HUES48 (cell line): Measurements from ENCODE around the gene NIM1K.
"Not testable (repeated sequence)": the region's sequence is repeated elsewhere in the genome, so short reads cannot be mapped to it uniquely, and the experiment has no call there.

Experiments
- H3K27ac ChIP-seq: one replicate; pipeline ENCODE4 v1.7.0; 2013; ENCODE audit warnings: low read depth, low read length, inconsistent platforms
- H3K27me3 ChIP-seq: 2 replicates; pipeline ENCODE4 v1.6.1; 2013; ENCODE audit warnings: mild to moderate bottlenecking, low read length; ENCODE audit not compliant: control insufficient read depth, insufficient read depth
- H3K36me3 ChIP-seq: 2 replicates; pipeline ENCODE4 v1.6.1; 2013; ENCODE audit warnings: low read length; ENCODE audit not compliant: control insufficient read depth, insufficient read depth
- H3K4me1 ChIP-seq: 2 replicates; pipeline ENCODE4 v1.6.1; 2013; ENCODE audit warnings: mild to moderate bottlenecking, low read length; ENCODE audit not compliant: control insufficient read depth, insufficient read depth
- H3K4me3 ChIP-seq: 2 replicates; pipeline ENCODE4 v1.5.1; 2013; ENCODE audit warnings: mild to moderate bottlenecking, low read depth, low read length
- H3K9ac ChIP-seq: 2 replicates; pipeline ENCODE4 v1.6.1; 2013; ENCODE audit warnings: mild to moderate bottlenecking, low read depth, low read length, moderate library complexity
- H3K9me3 ChIP-seq: 2 replicates; pipeline ENCODE4 v1.6.1; 2013; ENCODE audit warnings: low read length; ENCODE audit not compliant: control insufficient read depth, insufficient read depth

The NIM1K gene

DNA sequence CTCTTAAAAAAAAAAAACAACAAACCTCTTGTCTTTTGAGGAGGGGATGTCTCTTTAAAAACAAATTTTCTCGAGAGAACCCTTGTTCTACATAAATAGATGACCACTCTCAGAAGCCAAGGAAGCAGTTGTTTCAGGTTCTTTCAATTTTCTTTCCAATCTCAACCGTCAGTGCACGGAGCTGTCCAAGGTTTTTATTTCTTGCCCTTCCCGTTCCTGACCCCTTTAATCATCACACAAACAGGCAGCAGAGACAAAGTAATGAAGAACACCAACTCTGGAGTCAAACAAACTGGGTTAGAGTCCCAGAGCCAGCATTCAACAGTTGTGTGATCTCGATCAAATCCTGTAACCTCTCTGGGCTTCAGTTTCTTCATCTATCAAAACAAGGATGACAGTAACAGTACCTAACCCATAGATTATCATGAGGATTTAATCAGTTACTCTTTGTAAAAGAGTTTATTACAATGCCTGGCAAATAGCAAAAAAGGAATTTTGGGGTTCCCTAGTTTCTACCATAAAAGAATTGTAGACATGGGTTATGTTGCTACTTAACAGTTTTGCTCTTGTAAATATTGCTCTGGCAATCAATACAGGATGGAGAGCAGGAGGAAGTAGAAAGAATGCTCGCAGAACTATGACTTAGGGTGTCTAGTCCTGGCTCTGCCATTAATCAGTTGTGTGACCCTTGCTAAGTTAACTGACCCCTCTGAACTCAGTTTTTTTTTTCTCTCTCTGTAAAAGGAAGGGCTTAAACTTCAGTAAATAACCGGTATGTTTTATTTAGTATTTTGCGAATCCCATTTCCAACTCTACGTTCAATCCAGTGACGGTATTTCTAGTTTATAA, 1.0 kb upstream of the NIM1K start:
- no peak overlapping the region for H3K9ac ChIP-seq
- H3K4me3 ChIP-seq, result peak overlapping the region; percentile 59
- no peaks in the 10 kb centered on the region for H3K36me3 ChIP-seq
- peaks cover 16% of the 10 kb centered on the region for H3K4me1 ChIP-seq
- peaks cover 50% of the 10 kb centered on the region for H3K27me3 ChIP-seq
- H3K27ac ChIP-seq, result no peak overlapping the region
- no peaks in the 10 kb centered on the region for H3K9me3 ChIP-seq

DNA sequence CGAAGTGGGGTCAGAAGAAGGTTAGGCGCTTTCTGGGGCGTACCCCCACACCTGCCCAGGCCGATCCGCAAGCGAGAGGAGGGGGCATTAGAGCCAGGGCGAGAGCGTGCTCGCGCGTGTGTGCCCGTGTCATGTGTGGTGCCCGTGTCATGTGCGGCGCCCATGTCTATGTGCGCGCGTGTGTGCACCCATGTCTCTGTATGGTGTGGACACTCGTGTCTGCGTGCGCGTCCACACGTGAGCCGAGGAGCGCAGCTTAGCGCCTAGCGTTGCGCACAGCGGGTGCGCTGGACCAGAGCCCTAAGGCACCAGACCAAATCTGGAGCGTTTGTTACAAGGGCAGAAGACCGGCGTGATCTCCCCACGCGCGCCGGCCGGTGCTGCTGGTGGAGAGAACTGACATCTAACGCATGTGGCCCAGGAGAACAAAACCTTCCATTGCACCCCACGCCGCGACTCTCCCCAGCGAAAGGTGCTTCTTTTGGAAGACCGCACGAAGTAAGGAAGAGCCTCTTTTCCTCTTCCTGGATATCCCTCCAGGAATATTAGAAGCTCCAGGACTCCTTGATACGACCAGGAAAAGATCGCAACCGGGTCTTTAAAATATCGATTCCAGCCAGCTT, 644 bp downstream of the NIM1K start:
- no peak overlapping the region for H3K9ac ChIP-seq

DNA sequence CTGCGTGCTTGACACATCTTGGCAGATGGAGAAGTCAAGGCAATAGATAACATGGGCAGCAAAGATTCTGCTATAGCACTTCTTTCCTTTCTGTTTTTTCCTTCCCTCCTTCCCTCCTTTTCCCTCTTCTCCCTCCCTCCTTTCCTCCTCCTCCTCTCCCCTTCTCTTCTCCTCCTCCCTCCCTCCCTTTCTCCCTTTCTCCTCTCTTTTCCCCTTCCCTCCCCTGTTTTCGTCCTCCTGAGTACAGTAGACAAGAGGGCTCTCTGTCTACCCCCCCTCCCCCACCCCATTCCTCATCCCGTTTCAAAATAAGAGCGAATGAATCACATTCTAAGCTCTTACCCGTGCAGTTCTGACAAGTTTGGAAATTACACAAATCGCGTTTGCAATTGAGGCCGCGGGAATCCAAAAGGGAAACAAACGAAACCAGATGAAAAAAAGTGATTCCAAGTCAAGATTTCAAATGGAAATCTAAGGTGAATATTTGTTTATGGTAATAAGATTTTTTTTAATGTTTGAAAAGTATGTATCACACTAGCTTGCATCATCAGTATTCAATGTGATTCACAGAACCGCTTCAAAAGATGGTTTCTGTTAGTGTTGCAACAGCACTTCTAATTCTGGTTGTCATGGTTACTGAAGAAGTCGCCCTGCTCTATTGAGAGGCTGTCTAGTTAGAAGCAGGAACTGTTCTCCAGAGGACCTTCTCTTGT, 1.3 kb downstream of the NIM1K start:
- no peak overlapping the region for H3K27ac ChIP-seq
- H3K9ac ChIP-seq, result no peak overlapping the region
- peak overlapping the region; percentile 59 for H3K4me3 ChIP-seq
- H3K27me3 ChIP-seq, result peaks cover 50% of the 10 kb centered on the region
- no peaks in the 10 kb centered on the region for H3K36me3 ChIP-seq
- peaks cover 16% of the 10 kb centered on the region for H3K4me1 ChIP-seq
- no peaks in the 10 kb centered on the region for H3K9me3 ChIP-seq

More for the DNA sequence above, 644 bp downstream of the NIM1K start:
- Histone ChIP-seq H3K4me3 (peak overlapping the region; percentile 59), H3K27me3 (peaks cover 50% of the 10 kb centered on the region), H3K4me1 (peaks cover 16% of the 10 kb centered on the region), H3K36me3 (no peaks in the 10 kb centered on the region), H3K27ac (no peak overlapping the region), H3K9me3 (no peaks in the 10 kb centered on the region)

DNA sequence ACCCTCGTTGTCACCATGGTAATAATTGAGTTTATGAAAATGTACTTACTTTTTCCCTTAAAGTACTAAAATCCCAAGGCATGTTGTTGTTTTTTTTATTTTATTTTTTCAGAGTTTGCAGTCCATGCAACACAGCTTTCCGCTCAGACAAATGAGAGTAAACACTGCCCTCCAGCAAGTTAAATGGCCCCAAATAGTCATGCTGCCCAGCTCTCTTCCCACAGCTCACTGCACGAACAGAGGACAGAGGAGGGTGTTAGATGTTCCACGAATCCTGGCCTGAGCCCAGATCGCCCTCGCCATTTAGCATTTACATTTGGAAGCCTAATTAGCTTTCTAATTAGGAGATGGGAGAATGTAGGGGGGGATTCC, 1.9 kb downstream of the NIM1K start:
- Histone ChIP-seq H3K27ac (peak overlapping the region; percentile 64), H3K9ac (no peak overlapping the region), H3K4me1 (peaks cover 16% of the 10 kb centered on the region), H3K4me3 (peak overlapping the region; percentile 59), H3K36me3 (no peaks in the 10 kb centered on the region), H3K9me3 (no peaks in the 10 kb centered on the region), H3K27me3 (peaks cover 50% of the 10 kb centered on the region)

DNA sequence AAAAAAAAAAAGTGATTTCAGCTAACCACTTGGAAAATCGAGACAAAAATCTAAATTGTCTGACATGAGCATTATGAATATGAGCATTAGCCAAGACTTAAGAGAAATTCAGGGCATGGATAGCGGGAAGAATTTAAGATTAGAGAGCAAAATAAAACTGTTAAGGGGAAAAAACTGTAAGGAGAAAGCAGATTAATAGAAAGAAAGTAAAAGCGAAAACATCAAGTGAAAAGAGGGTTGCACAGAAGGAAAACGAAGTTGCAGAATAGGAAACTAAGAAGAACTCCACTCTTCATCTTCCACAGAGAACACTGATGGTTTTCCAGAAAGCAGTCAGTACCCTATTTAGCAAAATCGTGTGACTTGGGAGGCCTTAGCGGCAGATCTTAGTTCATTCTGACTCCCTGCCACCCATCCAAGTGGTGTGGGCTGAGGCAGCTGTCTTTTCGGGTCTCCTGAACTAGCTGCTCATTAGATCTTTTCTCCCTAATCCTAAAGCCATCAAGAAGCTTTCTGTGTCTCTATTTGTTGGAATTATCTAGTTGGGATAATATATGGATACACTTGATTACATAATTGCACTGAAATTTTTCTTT, 3.7 kb downstream of the NIM1K start:
- no peak overlapping the region for H3K27ac ChIP-seq
- peaks cover 40% of the 10 kb centered on the region for H3K27me3 ChIP-seq
- no peak overlapping the region for H3K4me3 ChIP-seq
- no peaks in the 10 kb centered on the region for H3K9me3 ChIP-seq
- no peaks in the 10 kb centered on the region for H3K36me3 ChIP-seq
- peaks cover 16% of the 10 kb centered on the region for H3K4me1 ChIP-seq
- no peak overlapping the region for H3K9ac ChIP-seq

DNA sequence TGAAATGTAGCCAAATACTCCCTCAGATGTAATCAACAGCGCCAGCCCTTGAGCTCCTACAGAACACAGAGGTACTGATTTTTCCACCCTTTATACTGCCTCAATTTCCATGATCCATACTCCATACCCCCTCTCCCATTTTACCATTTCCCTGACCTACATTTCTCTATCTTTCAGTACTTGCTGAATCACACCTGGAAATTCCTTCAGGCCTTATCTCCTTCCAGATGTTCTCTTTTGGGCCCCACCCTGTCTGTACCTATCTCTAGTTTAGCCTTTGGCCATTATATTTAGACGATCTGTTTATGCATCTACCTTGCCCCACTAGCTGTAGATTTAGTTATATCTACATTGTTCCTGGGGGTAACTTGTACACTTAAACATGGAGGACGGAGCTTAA, 5.5 kb downstream of the NIM1K start:
- H3K9me3 ChIP-seq, result no peaks in the 10 kb centered on the region
- H3K36me3 ChIP-seq, result no peaks in the 10 kb centered on the region
- peaks cover 23% of the 10 kb centered on the region for H3K27me3 ChIP-seq
- H3K27ac ChIP-seq, result no peak overlapping the region
- no peak overlapping the region for H3K9ac ChIP-seq
- H3K4me3 ChIP-seq, result no peak overlapping the region
- H3K4me1 ChIP-seq, result peaks cover 13% of the 10 kb centered on the region

DNA sequence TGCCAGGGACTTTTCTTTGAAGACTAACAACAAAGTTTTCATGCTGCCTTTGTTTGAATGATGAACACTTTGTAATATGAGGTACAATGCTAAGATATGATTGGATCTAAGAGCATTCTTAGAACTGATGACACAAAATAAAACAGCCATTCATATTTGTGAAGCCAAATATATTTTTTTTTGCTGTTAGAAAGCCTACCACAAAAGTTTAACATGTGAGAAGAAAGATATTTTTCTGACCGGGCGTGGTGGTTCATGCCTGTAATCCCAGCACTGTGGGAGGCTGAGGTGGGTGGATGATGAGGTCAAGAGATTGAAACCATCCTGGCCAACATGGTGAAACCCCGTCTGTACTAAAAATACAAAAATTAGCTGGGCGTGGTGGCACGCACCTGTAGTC, 9.4 kb downstream of the NIM1K start:
- not testable (repeated sequence) for H3K4me1 ChIP-seq, H3K27me3 ChIP-seq, H3K36me3 ChIP-seq, H3K27ac ChIP-seq, H3K9me3 ChIP-seq, H3K4me3 ChIP-seq, H3K9ac ChIP-seq

DNA sequence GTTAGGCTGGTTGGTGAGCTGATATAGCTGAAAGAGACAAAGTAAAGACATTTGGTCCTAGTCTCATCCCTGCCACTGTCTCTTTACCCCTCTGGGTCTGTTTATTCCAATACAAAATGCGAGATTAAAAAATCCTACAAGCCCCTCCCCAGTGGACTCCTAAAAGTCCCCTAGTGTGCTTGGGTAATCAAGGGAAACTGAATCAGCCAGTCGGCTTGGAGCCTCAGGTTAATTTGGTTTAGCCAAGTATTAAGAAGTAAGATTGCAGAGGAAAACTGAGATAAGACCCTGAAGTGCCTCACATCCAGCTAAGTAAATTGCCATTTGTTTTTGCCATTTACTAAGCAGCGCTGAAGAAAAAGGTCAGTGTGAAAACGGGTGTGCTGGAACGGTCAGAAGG, 10.4 kb downstream of the NIM1K start:
- H3K27me3 ChIP-seq, result no peaks in the 10 kb centered on the region
- no peaks in the 10 kb centered on the region for H3K4me1 ChIP-seq
- no peak overlapping the region for H3K9ac ChIP-seq
- H3K27ac ChIP-seq, result no peak overlapping the region
- H3K4me3 ChIP-seq, result no peak overlapping the region
- H3K9me3 ChIP-seq, result no peaks in the 10 kb centered on the region
- H3K36me3 ChIP-seq, result no peaks in the 10 kb centered on the region

DNA sequence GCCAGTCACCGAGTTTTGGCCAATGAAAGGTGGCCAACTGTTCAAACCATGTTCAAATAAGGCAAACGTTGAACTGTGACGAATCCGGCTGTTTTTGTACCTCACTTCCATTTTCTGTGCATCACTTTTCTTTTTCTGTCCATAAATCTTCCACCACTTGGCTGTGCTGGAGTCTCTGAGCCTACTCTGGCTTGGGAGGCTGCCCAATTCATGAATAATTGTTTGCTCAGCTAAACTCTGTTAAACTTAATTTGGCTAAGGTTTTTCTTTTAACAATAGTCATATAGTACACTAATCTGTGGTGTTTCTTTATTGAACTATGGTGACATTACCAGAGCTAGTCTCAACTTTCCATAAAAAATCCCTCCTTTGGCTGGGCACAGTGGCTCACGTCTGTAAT, 11.3 kb downstream of the NIM1K start:
- H3K36me3 ChIP-seq, result no peaks in the 10 kb centered on the region
- H3K9me3 ChIP-seq, result no peaks in the 10 kb centered on the region
- H3K9ac ChIP-seq, result no peak overlapping the region
- H3K4me1 ChIP-seq, result no peaks in the 10 kb centered on the region
- H3K27me3 ChIP-seq, result no peaks in the 10 kb centered on the region
- H3K27ac ChIP-seq, result no peak overlapping the region
- H3K4me3 ChIP-seq, result no peak overlapping the region

DNA sequence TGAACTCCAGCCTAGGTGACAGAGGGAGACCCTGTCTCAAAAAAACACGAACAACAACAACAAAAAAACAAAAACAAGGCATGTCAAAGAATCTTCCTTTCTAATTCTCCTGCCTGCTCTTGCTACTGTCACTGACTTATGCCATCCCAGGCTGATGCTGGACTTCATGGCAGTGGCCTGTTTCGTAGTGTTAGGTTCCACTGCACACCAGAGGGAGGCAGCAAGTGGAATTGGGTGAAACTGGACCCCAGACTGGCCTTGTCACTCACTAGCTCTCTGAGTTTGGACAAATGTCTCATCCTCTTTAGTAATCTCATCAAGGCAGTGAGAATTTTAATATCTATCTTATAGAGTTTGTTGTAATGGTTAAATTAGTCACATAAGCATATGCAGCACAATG, 12.9 kb downstream of the NIM1K start:
- H3K4me3 ChIP-seq, result no peak overlapping the region

DNA sequence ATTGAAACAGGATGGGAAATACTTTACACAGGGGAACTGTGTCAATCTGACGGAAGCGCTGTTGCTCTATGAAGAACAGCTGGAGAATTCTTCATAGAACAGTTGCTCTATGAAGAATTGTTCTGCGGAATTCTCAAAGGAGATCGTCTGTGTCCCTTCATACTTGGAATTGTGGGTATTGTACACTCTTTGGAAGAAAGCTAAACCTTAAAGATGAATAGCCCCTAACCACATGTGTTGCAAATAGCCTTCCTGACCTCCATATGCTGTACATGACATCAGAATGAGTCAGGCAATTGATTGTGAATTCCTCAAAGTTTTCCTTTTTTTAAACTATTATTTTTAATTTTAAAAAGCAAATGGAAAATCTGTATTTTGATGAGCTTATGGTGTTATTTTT, 15.6 kb downstream of the NIM1K start:
- Histone ChIP-seq H3K27ac (no peak overlapping the region), H3K9me3 (no peaks in the 10 kb centered on the region), H3K27me3 (no peaks in the 10 kb centered on the region), H3K36me3 (no peaks in the 10 kb centered on the region), H3K4me1 (peaks cover 10% of the 10 kb centered on the region), H3K4me3 (no peak overlapping the region), H3K9ac (no peak overlapping the region)

More for the DNA sequence above, 12.9 kb downstream of the NIM1K start:
- Histone ChIP-seq H3K36me3 (no peaks in the 10 kb centered on the region), H3K27me3 (no peaks in the 10 kb centered on the region), H3K9ac (no peak overlapping the region), H3K9me3 (no peaks in the 10 kb centered on the region), H3K27ac (no peak overlapping the region), H3K4me1 (peaks cover 7% of the 10 kb centered on the region)
